ENCODE measurements around the gene SLC22A8.
"Not testable (repeated sequence)": the region's sequence is repeated elsewhere in the genome, so short reads cannot be mapped to it uniquely, and the experiment has no call there.

The SLC22A8 gene

GRCh38 chr11:62988276-62988675, 27.4 kb downstream of the SLC22A8 start:
- no peak for DNase-seq (ENCODE audit: low read depth in 1 of 2, low spot score in 1 of 2)

DNA sequence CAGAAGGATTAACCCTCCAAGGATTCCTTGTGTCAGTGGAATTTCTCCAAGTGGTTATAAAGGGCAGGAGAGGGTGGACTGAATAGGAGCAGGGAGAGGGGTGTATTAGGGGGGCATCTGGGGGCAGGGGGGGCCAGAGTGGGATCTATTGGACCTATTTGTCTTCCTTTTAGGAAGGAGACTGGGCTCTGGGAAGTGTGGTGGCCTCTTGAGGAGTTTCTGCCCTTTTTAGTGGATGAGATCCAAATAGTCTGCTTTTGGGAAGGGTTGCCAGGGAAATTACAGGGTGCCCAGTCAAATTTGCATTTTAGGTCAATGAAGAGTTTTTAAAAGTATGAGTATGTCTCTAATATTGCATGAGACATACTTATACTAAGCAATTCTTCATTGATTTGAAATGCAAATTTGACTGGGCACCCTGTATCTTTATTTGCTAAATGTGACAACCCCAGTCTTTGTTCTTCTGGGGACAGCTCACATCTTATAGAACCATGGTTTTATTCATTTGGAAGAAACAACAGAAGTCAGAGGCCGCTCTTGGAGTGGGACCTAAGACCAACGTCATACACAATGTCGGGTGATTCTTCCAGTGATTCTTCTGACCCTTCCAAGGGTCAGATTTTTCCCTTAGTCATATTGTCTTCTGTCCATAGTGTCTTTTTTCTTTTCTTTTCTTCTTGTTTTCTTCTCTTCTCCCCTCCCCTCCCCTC, 30.4 kb downstream of the SLC22A8 start:
- DNase-seq (ENCODE audit: low read depth in 1 of 2, low spot score in 1 of 2), result no peak

DNA sequence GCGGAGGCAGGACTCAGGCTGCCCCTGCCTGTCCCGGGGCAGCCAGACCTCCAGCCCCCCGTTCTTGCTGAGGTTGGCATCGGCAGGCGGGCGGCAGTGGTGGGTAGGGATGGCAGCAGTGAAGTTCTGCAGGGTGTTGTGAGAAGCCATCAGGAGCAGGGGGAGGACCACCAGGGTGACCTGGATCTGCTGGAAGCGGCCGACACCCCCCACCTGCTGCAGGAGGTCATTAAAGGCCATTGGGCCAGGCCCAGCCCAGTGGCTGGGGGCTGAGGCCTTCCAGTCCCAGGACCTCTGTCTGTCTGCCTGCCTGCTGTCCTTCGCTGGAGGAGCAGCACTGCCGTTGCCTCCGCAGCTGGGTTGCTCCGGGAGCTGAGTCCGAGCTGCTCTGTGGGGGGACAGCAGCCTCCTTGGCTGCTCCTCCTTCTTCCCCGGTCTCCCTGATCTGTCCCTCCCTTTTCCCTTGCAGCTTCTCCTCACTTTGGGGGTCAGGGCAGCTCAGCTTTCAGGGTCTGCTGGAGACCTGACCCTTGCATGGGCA, 31.1 kb downstream of the SLC22A8 start, which contains the start of gene SLC22A6:
TSS of gene SLC22A6 (minus strand) at position 517 of the 541 bp plus-strand sequence. CDS start at position 240, 277 bp downstream.
- DNase-seq (ENCODE audit: low read depth in 1 of 2, low spot score in 1 of 2), result no peak

DNA sequence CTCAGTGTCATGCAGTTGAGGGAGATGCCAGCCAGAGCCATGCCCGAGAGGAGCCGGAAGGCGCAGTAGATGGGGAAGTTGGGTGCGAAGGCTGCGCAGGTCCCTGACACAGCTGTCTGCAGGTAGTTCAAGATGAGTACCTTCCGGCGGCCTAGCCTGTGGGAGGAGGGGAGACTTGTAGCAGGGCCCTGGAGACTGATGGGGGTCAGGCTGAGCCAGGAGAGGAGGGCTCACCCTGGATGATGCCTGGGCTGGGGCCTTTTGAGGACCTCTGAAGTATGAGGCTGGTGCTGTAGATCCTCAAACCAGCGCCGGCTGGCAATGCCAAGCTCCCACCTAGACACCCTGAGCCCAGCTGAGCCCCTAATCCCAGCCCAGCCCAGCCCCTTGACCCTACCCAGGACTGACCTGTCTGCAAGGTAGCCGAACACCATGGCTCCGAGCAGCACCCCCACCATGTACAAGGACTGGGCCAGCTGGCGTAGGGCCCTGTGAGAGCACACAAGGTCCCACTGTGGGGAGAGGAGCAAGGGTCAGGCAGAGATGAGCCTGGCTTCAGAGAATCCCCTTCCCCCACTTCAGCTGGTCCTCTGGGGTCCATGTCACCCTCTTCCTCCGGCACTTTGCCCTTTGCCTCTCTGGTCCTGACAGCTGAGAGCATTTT, 32.0 kb downstream of the SLC22A8 start:
- DNase-seq (ENCODE audit: low read depth in 1 of 2, low spot score in 1 of 2), result no peak

DNA sequence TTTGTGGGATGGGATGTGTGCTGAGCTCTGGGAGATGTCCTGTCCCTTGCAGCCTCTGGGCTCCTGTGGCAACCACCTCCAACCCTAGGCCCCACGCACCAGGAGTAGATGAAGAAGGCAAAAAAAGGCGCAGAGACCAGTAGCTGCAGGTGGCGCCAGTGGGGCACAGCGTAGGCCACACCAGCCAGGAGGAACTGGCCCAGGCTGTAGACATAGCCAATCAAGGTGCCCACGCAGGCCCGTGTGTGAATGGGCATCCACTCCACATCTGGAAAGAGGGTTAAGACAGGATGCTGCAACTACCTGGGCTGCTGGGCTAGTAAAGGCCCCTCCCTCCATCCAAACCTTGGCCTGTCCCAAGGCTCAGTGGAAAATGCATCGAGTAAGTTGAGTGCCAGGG, 33.9 kb downstream of the SLC22A8 start:
- DNase-seq (ENCODE audit: low read depth in 1 of 2, low spot score in 1 of 2), result no peak

GRCh38 chr11:62980133-62980760, 35.4 kb downstream of the SLC22A8 start:
- no peak for DNase-seq (ENCODE audit: low read depth in 1 of 2, low spot score in 1 of 2)

GRCh38 chr11:62976109-62976508, 39.5 kb downstream of the SLC22A8 start:
- no peak for DNase-seq (ENCODE audit: low read depth in 1 of 2, low spot score in 1 of 2)

DNA sequence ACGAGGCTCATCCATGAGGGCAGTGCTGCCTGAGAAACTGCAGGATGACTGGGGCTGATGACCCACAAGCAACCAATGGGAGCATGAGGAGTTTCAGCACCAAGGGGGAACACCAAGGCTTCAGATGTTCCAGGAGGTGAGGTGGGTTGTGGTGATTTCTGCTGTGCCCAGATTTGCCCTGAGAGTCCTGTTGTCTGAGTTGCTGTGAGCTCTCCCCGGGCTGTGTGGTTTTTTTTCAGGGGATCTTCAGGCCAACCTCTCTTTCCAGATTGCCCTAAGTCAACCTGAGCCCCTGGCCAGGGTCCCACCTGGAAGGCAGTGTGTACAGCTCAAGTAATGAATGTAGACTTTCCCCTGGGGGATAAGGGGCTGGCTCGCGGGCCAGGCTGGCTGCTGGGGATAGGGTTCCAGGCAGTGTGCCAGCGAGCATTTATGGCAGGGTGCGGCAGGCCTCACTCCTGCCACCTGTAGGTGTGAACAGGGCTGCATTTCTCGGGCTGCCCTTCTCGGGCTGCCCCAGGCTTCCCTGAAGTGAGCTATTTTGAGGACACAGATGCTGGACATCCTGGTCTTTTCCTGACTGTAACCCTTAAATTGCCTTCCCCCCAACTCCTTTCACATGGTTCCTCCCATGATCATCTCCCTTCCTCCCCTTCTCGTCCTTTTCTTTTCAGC, 40.7 kb downstream of the SLC22A8 start:
- DNase-seq (ENCODE audit: low read depth in 1 of 2, low spot score in 1 of 2), result peak in 1 of 2 donors; percentile 6

- DNase-seq (ENCODE audit: low read depth in 1 of 2, low spot score in 1 of 2), result no peak
Observed at GRCh38 chr11:62965574-62965973, 50.1 kb downstream of the SLC22A8 start.

DNA sequence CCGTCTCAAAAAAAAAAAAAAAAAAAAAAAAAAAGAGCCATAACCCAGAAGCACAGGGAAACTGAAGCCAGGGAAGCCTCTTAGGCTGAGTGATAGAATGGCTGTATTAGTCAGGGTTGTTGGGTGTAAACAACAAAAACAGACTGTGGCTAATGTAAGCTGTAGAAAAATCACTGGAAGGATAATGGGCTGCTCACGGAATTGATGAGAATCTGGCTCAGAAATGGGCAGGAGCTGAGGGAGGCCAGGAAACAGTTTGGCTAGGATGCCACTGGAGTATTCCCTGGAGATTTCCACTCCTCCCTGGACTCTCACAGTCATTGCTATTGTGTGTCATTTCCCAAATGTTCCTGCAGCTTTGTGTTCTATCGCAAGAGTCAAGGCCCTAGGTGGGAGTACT, 53.2 kb downstream of the SLC22A8 start:
- no peak for DNase-seq (ENCODE audit: low read depth in 1 of 2, low spot score in 1 of 2)

- no peak for DNase-seq (ENCODE audit: low read depth in 1 of 2, low spot score in 1 of 2)
Observed at GRCh38 chr11:62961017-62961570, 54.5 kb downstream of the SLC22A8 start.

- no peak for DNase-seq (ENCODE audit: low read depth in 1 of 2, low spot score in 1 of 2)
Observed at GRCh38 chr11:62959422-62959980, 56.1 kb downstream of the SLC22A8 start.

DNA sequence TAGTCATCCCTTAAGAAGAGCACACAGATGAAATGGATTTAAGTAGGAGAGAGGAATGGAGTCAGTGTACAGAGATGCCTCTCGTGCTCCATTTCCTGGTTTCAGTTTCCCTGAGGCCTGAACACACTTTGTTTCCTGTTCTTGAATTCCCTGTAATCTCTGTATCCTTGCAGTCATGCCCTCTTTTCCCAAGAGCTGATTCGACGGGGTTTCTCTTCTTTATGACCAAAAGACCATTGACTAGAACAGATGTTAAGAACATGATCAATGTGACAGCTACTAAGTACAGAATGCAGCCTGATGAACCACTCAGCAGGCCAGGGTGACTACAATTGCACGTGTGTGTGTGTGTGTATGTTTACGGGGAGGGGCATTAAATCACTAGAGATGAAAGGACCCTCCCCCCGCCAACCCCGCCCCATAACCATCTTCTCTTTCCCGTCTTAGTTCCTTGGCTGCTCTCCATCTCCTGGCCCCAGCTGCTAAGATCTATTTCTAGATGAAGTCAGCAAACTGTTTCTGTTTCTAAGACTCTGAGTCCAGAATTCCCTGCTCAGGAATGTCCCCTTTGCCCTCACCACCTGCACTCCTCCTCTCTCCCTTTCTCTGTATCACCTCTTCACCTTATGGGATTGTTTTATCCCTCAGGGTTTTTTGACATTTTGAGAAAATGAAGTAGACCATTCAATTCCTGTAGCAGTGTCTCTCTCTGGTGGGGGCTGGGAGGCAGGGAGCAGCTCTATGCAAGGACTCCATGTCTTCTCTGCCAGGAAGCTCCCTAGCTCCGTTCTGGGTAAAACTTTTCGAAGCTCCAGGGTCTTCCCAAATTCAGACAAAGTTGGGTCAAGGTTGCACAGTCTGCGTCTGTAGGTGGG, 56.9 kb downstream of the SLC22A8 start:
- no peak for DNase-seq (ENCODE audit: low read depth in 1 of 2, low spot score in 1 of 2)

- DNase-seq (ENCODE audit: low read depth in 1 of 2, low spot score in 1 of 2), result no peak
Observed at GRCh38 chr11:62957147-62957546, 58.5 kb downstream of the SLC22A8 start.

GRCh38 chr11:62954478-62954877, 61.2 kb downstream of the SLC22A8 start:
- DNase-seq (ENCODE audit: low read depth in 1 of 2, low spot score in 1 of 2), result no peak

GRCh38 chr11:62953811-62954210, 61.8 kb downstream of the SLC22A8 start:
- no peak for DNase-seq (ENCODE audit: low read depth in 1 of 2, low spot score in 1 of 2)

- DNase-seq (ENCODE audit: low read depth in 1 of 2, low spot score in 1 of 2), result no peak
Observed at GRCh38 chr11:62948765-62949320, 66.8 kb downstream of the SLC22A8 start.

- DNase-seq (ENCODE audit: low read depth in 1 of 2, low spot score in 1 of 2), result not testable (repeated sequence)
Observed at GRCh38 chr11:62945538-62945937, 70.1 kb downstream of the SLC22A8 start.
